Activated naive CD8-positive, alpha-beta T cell treated with anti-CD3 and anti-CD28 coated beads for 36 hours (primary cell): Measurements from ENCODE around the gene MICAL1. TPM values are rescaled to one million over a fixed set of nuclear protein-coding genes. Genes with fewer than 3 reads are reported as not detected.

Experiments
- DNase-seq: peaks from one replicate; pipeline ENCODE4 v3.0.0; 2021
- H3K27ac Mint-ChIP-seq: one replicate; pipeline ENCODE4 v1.8.0; 2022; ENCODE audit warnings: mild to moderate bottlenecking, moderate library complexity, mixed read lengths
- H3K27me3 Mint-ChIP-seq: one replicate; pipeline ENCODE4 v1.8.0; 2022; ENCODE audit warnings: mild to moderate bottlenecking, mixed read lengths
- H3K36me3 Mint-ChIP-seq: one replicate; pipeline ENCODE4 v1.8.0; 2021; ENCODE audit warnings: mild to moderate bottlenecking, mixed read lengths
- H3K4me1 Mint-ChIP-seq: one replicate; pipeline ENCODE4 v1.8.0; 2021; ENCODE audit warnings: mixed read lengths
- H3K4me3 Mint-ChIP-seq: one replicate; pipeline ENCODE4 v1.8.0; 2022; ENCODE audit warnings: mild to moderate bottlenecking, moderate library complexity, mixed read lengths
- H3K9me3 Mint-ChIP-seq: one replicate; pipeline ENCODE4 v1.8.0; 2022; ENCODE audit warnings: mixed read lengths
- total RNA-seq, 2 experiments: library from RNA; stranded (reverse); gene quantifications; one replicate each; pipeline ENCODE4 v1.2.3, GENCODE V29; 2021

The MICAL1 gene
- total RNA-seq, 2 experiments from 2014 or later = 21.2 to 23.5 TPM

- DNase-seq = peak; percentile 92
- Mint-ChIP-seq H3K27me3 (no peaks in the 10 kb centered on the region), H3K9me3 (no peaks in the 10 kb centered on the region), H3K36me3 (peaks cover 41% of the 10 kb centered on the region), H3K27ac (peak within 1 kb of the TSS; percentile 90), H3K4me1 (peaks cover 38% of the 10 kb centered on the region), H3K4me3 (peak within 1 kb of the TSS; percentile 94)
Measured at GRCh38 chr6:109482905-109483734, 27.5 kb upstream of the MICAL1 start, which contains the start of gene ZBTB24. ZBTB24 (minus strand) TSS chr6:109483219; CDS start chr6:109482026, 1,193 bp downstream.

GRCh38 chr6:109480993-109481480, 25.5 kb upstream of the MICAL1 start:
- Mint-ChIP-seq H3K27me3 (no peaks in the 10 kb centered on the region), H3K4me1 (peaks cover 55% of the 10 kb centered on the region), H3K4me3 (peak overlapping the region; percentile 94), H3K27ac (peak overlapping the region; percentile 90), H3K9me3 (no peaks in the 10 kb centered on the region), H3K36me3 (peaks cover 58% of the 10 kb centered on the region)
- no peak for DNase-seq

DNA sequence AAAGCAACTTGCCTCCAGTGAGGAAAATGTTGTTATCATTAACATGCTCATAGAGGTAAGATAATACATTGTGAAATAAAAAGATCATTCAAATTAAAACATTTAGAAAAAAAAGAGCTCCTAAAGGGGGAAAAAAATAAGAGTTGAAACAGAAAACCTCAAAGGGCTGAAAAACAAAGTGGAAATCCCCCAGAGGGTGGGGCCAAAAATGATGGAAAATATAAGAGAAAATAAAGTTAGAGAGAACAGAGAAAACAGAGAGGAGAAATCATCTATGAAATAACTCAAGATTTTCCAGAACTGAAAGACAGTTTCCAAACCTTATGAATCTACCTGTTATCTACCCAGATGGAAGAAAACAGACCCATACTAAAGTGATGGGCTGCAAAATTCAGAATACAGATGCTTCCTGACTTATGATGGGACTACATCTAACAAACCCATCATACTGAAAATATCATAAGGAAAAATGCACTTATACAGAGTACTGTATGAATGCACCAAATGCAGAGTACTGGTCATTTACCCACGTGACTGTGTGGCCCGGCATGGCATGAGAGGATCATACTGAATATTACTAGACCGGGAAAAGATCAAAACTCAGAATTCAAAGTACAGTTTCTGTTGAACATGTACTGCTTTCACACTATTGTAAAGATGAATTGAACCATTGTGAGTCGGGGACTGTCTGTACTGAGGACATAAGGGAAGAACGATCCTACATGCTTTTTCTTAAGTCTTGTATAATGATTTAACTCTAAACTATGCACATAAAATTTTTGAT, 23.5 kb upstream of the MICAL1 start:
- Mint-ChIP-seq H3K27me3 (no peaks in the 10 kb centered on the region), H3K36me3 (peaks cover 69% of the 10 kb centered on the region), H3K4me3 (peak overlapping the region; percentile 82), H3K4me1 (peaks cover 63% of the 10 kb centered on the region), H3K9me3 (no peaks in the 10 kb centered on the region), H3K27ac (peak overlapping the region; percentile 72)
- no peak for DNase-seq

DNA sequence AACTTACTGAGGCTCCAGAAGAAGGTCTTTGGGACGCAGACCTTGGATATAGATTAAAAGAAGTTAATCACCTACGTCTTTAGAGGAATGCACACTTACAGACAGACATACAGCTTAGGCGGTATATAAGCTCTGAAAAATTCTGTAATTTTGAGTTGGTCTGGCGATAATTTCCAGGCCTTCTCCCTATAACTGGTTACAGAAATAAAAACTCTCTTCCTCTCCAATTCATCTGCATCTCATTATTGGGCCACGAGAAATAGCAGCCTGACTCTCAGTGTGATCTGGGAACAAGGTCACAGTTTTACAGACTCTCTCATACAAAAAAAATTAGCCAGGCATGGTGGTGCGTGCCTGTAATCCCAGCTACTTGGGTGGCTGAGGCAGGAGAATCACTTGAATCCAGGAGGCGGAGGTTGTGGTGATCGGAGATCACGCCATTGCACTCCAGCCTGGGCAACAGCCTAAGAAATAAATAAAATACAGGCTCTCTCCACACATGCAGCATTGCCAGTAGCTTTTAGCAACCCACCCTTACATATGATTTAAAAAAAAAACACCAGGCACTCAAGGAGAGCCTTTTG, 22.7 kb upstream of the MICAL1 start:
- Mint-ChIP-seq H3K4me3 (peak overlapping the region; percentile 82), H3K36me3 (peaks cover 73% of the 10 kb centered on the region), H3K27me3 (no peaks in the 10 kb centered on the region), H3K4me1 (peaks cover 65% of the 10 kb centered on the region), H3K27ac (peak overlapping the region; percentile 72), H3K9me3 (no peaks in the 10 kb centered on the region)
- DNase-seq = no peak

- H3K4me3 Mint-ChIP-seq = peak overlapping the region; percentile 82
- H3K27ac Mint-ChIP-seq = peak overlapping the region; percentile 71
- no peak for DNase-seq
- peaks cover 70% of the 10 kb centered on the region for H3K4me1 Mint-ChIP-seq
- no peaks in the 10 kb centered on the region for H3K9me3 Mint-ChIP-seq
- H3K36me3 Mint-ChIP-seq = peaks cover 79% of the 10 kb centered on the region
- no peaks in the 10 kb centered on the region for H3K27me3 Mint-ChIP-seq
Measured at GRCh38 chr6:109477725-109478124, 22.2 kb upstream of the MICAL1 start.

GRCh38 chr6:109477184-109477583, 21.6 kb upstream of the MICAL1 start:
- Mint-ChIP-seq H3K27me3 (no peaks in the 10 kb centered on the region), H3K27ac (no peak overlapping the region), H3K4me1 (peaks cover 75% of the 10 kb centered on the region), H3K36me3 (peaks cover 82% of the 10 kb centered on the region), H3K9me3 (no peaks in the 10 kb centered on the region), H3K4me3 (peak overlapping the region; percentile 82)
- no peak for DNase-seq

GRCh38 chr6:109475625-109476024, 20.1 kb upstream of the MICAL1 start:
- no peak overlapping the region for H3K4me3 Mint-ChIP-seq
- H3K4me1 Mint-ChIP-seq = peaks cover 75% of the 10 kb centered on the region
- no peak overlapping the region for H3K27ac Mint-ChIP-seq
- no peaks in the 10 kb centered on the region for H3K27me3 Mint-ChIP-seq
- no peaks in the 10 kb centered on the region for H3K9me3 Mint-ChIP-seq
- H3K36me3 Mint-ChIP-seq = peaks cover 79% of the 10 kb centered on the region
- no peak for DNase-seq

DNA sequence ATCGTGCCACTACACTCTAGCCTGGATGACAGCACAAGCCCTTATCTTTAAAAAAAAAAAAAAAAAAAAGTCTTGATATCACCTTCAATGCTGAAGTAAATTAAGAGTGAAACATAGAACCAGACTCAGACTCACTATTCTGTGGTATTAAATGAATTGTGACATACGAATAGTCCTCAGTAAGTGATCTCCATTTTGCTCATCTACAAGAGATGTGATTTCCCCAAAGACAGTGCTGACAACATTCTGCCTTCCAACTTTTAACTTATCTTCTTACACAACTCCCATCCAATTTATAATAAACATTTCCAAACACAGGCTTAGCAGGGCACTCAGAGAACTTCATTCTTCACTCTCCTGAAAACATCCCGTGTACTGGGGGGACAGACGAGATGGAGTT, 19.4 kb upstream of the MICAL1 start:
- H3K27ac Mint-ChIP-seq = peak overlapping the region; percentile 6
- peaks cover 74% of the 10 kb centered on the region for H3K36me3 Mint-ChIP-seq
- no peaks in the 10 kb centered on the region for H3K9me3 Mint-ChIP-seq
- no peak for DNase-seq
- H3K27me3 Mint-ChIP-seq = no peaks in the 10 kb centered on the region
- peaks cover 71% of the 10 kb centered on the region for H3K4me1 Mint-ChIP-seq
- H3K4me3 Mint-ChIP-seq = no peak overlapping the region

- no peaks in the 10 kb centered on the region for H3K9me3 Mint-ChIP-seq
- DNase-seq = no peak
- no peak overlapping the region for H3K4me3 Mint-ChIP-seq
- peak overlapping the region; percentile 30 for H3K27ac Mint-ChIP-seq
- H3K4me1 Mint-ChIP-seq = peaks cover 65% of the 10 kb centered on the region
- peaks cover 61% of the 10 kb centered on the region for H3K36me3 Mint-ChIP-seq
- no peaks in the 10 kb centered on the region for H3K27me3 Mint-ChIP-seq
Measured at GRCh38 chr6:109473120-109473519, 17.5 kb upstream of the MICAL1 start.

GRCh38 chr6:109472132-109472995, 16.8 kb upstream of the MICAL1 start:
- Mint-ChIP-seq H3K27me3 (no peaks in the 10 kb centered on the region), H3K36me3 (peaks cover 63% of the 10 kb centered on the region), H3K27ac (peak overlapping the region; percentile 75), H3K9me3 (no peaks in the 10 kb centered on the region), H3K4me1 (peaks cover 62% of the 10 kb centered on the region), H3K4me3 (no peak overlapping the region)
- no peak for DNase-seq

- Mint-ChIP-seq H3K27me3 (no peaks in the 10 kb centered on the region), H3K4me1 (peaks cover 58% of the 10 kb centered on the region)
Measured at GRCh38 chr6:109471105-109471810, 15.7 kb upstream of the MICAL1 start.

DNA sequence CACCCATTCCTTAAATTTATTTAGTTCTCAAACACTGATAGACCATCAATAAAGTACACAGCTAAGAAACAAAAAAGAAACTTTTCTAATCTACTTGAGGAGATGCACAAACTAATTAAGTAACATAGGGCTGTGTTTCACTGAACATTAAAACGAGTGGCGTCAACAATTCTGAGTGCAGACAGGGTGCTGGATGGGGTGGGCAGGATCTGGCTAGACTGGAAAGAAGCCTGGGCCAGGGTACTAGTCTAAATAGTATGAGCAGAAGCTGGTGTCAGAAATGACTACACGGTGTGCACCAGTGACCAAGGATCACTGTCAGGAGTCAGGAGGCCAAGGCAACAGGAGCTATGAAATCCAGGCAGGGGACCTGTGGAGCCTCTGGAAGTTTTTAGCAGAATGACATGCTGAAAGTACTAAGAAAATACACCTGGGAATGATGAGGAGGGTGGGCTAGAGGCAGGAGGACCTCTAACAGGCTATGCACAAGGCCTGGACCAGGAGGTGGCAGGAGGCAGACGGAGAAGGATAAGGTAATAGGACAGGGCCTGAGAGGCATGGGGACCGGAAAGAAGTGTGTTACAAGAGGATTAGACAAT, 14.1 kb upstream of the MICAL1 start:
- H3K4me1 Mint-ChIP-seq = peaks cover 58% of the 10 kb centered on the region
- no peak overlapping the region for H3K27ac Mint-ChIP-seq
- DNase-seq = no peak
- no peaks in the 10 kb centered on the region for H3K27me3 Mint-ChIP-seq
- H3K4me3 Mint-ChIP-seq = no peak overlapping the region
- no peaks in the 10 kb centered on the region for H3K9me3 Mint-ChIP-seq
- H3K36me3 Mint-ChIP-seq = peaks cover 55% of the 10 kb centered on the region

More at GRCh38 chr6:109471105-109471810, 15.7 kb upstream of the MICAL1 start:
- Mint-ChIP-seq H3K27ac (peak overlapping the region; percentile 75), H3K4me3 (no peak overlapping the region), H3K36me3 (peaks cover 55% of the 10 kb centered on the region), H3K9me3 (no peaks in the 10 kb centered on the region)
- no peak for DNase-seq

DNA sequence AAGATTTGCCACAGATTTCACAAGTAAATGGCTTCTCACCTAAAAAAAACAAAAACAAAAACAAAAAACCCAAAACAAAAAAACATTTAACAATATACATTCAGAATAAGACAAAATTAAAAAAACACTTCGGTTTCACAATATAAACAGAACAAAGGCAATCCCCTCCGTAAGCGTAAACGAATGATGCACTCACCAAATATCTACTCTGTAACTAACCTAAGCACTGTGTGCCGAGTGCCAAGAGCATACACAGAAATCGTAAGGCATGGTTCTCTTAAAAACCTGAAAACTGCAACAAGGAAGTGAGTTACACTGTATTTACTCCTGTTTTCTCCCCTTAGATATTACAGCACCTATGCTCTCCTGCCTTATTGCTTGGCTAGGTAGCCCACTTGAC, 12.1 kb upstream of the MICAL1 start:
- Mint-ChIP-seq H3K4me3 (no peak overlapping the region), H3K36me3 (peaks cover 55% of the 10 kb centered on the region), H3K4me1 (peaks cover 51% of the 10 kb centered on the region), H3K27ac (no peak overlapping the region), H3K27me3 (no peaks in the 10 kb centered on the region), H3K9me3 (no peaks in the 10 kb centered on the region)
- DNase-seq = no peak
